ENCODE measurements around the gene ZNF891. TPM values are rescaled to one million over a fixed set of nuclear protein-coding genes. Genes with fewer than 3 reads are reported as not detected.

The ZNF891 gene
- total and polyA plus RNA-seq, 3 donors from 2014 or later, result 1.6 to 7.2 (median 4.8) TPM

DNA sequence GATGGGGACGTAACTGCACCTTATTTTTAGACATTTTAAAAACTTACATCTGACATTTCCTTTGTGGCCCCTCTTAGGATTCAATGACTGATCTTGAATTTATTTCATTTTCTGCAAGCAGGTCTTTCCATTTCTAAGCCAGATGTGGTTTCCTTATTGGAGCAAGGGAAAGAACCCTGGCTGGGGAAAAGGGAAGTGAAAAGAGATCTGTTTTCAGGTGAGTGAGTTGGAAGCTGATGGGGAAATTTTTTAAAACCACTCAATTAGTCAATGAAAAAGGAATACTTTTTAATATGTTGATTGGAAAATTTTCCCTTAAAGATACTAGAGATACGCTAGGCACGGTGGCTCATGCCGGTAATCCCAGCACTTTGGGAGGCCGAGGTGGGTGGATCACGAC lies 46.7 kb downstream of the ZNF891 start:
- Histone ChIP-seq H3K27ac (no peak overlapping the region), H3K36me3 (ENCODE audit: low read depth, missing control alignments) (peaks cover 3% of the 10 kb centered on the region), H3K4me3 (no peak overlapping the region), H3K4me1 (peaks cover 3% of the 10 kb centered on the region), H3K9me3 (no peaks in the 10 kb centered on the region), H3K27me3 (no peaks in the 10 kb centered on the region)
- no peak for TF ChIP-seq POLR2A (IDR thresholded peaks at IDR 0.05)
- intact Hi-C loops (cut with DNase I; ENCODE audit: low total_unique reads), result no loop called here
- 94 to 97% methylated on average over 6 of the region's 6 CpGs for WGBS, 2 donors
- no peak for DNase-seq

GRCh38 chr12:133081159-133081780 lies 48.8 kb downstream of the ZNF891 start:
- Histone ChIP-seq H3K27ac (peak overlapping the region; percentile 97 to 98), H3K36me3 (ENCODE audit: low read depth, missing control alignments) (peaks cover 3% of the 10 kb centered on the region), H3K9me3 (no peaks in the 10 kb centered on the region), H3K4me1 (peaks cover 3% of the 10 kb centered on the region), H3K27me3 (no peaks in the 10 kb centered on the region), H3K4me3 (peak overlapping the region; percentile 70 to 94)
- intact Hi-C loops (cut with DNase I; ENCODE audit: low total_unique reads), result no loop called here
- peak; percentile 22 for DNase-seq
- TF ChIP-seq, protein P1, sequence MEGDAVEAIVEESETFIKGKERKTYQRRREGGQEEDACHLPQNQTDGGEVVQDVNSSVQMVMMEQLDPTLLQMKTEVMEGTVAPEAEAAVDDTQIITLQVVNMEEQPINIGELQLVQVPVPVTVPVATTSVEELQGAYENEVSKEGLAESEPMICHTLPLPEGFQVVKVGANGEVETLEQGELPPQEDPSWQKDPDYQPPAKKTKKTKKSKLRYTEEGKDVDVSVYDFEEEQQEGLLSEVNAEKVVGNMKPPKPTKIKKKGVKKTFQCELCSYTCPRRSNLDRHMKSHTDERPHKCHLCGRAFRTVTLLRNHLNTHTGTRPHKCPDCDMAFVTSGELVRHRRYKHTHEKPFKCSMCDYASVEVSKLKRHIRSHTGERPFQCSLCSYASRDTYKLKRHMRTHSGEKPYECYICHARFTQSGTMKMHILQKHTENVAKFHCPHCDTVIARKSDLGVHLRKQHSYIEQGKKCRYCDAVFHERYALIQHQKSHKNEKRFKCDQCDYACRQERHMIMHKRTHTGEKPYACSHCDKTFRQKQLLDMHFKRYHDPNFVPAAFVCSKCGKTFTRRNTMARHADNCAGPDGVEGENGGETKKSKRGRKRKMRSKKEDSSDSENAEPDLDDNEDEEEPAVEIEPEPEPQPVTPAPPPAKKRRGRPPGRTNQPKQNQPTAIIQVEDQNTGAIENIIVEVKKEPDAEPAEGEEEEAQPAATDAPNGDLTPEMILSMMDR (IDR thresholded peaks at IDR 0.05), result no peak
- no peak for TF ChIP-seq POLR2A (IDR thresholded peaks at IDR 0.05)
- 10 to 21% methylated on average over 17 of the region's 17 CpGs for WGBS, 2 donors

DNA sequence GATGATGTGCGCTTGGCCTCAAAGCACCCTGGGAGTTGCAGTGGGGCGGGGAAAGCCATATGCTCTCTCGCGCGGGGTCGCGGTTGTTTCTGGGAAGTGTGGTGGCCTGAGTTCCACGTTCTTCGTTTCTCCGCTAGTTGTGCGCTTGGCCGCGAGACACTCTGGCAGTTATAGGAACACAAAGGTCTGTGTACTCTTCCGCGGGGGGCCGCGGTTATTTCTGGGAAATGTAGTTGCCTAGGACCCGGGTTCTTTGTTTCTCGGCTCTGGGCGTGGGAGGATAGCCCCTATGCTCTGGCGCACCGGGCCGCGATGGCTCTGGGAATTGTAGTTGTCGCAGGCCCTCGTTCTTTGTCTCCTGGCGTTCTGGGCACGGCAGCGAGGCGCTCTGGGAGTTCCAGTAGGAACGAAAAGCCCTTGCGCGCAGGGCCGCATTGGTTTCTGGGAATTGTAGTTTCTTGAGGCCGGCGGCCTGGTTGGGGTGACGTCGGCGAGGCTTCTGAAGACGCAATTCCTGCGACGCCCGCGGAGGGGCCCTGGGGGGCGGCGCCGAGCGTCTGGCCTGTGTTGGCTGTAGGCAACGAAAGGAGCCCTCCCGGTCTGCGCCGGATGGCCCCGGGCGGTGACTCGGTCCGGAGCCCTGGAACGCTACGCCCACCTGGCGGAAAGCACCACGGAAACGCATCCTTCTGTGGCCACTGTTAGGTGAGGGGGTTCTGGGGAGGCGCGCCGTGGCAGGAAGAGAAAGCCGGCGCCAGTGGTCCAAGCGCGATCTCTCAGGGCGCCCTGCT lies 49.5 kb downstream of the ZNF891 start, which contains the start of gene ZNF140:
ZNF140 (plus strand) TSS at position 556 of the 791 bp plus-strand sequence. CDS start 398 bp downstream, outside the sequence.
- TF ChIP-seq, protein P1 (IDR thresholded peaks at IDR 0.05), result peak in 2 of 3 experiments; percentile 32 to 46
- peak; percentile 57 for TF ChIP-seq POLR2A (IDR thresholded peaks at IDR 0.05)
- WGBS, 2 donors, result 1% methylated on average over 50 to 66 of the region's 69 CpGs
- H3K4me1 ChIP-seq, result peaks cover 3% of the 10 kb centered on the region
- peaks cover 3% of the 10 kb centered on the region for H3K36me3 ChIP-seq (ENCODE audit: low read depth, missing control alignments)
- H3K4me3 ChIP-seq, result peak within 1 kb of the TSS; percentile 70 to 94
- peak within 1 kb of the TSS; percentile 97 to 98 for H3K27ac ChIP-seq
- peak; percentile 98 for DNase-seq
- no peaks in the 10 kb centered on the region for H3K9me3 ChIP-seq
- no peaks in the 10 kb centered on the region for H3K27me3 ChIP-seq
- intact Hi-C loops (cut with DNase I; ENCODE audit: low total_unique reads), result no loop called here

GRCh38 chr12:133080026-133080367 lies 50.1 kb downstream of the ZNF891 start:
- TF ChIP-seq, protein P1 (IDR thresholded peaks at IDR 0.05), result peak in 1 of 3 experiments; percentile 27
- TF ChIP-seq POLR2A (IDR thresholded peaks at IDR 0.05), result no peak
- no peaks in the 10 kb centered on the region for H3K9me3 ChIP-seq
- intact Hi-C loops (cut with DNase I; ENCODE audit: low total_unique reads), result no loop called here
- peak overlapping the region; percentile 70 to 94 for H3K4me3 ChIP-seq
- H3K4me1 ChIP-seq, result peaks cover 3% of the 10 kb centered on the region
- H3K36me3 ChIP-seq (ENCODE audit: low read depth, missing control alignments), result peaks cover 3% of the 10 kb centered on the region
- H3K27ac ChIP-seq, result peak overlapping the region; percentile 97 to 98
- WGBS, 2 donors, result 0 to 1% methylated on average over 4 to 22 of the region's 22 CpGs
- DNase-seq, result peak; percentile 99
- no peaks in the 10 kb centered on the region for H3K27me3 ChIP-seq

DNA sequence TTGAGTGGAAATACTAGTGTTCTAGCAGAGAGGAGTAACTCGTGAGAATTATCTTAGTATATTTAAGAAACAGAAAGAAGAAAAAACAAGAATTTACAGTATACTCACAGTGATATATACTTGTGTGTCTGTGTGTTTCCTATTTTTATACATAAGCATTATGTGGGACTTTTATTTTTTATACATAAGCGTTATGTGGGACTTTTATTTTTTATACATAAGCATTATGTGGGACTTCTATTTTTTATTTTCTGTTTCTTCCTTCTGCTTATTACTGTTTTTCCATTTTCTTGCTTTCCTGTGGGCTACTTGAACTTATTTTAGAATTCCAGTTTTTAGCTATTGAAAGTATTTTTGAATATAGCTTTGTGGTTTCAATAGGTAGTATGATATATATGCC lies 56.2 kb downstream of the ZNF891 start:
- H3K27ac ChIP-seq, result no peak overlapping the region
- no peaks in the 10 kb centered on the region for H3K36me3 ChIP-seq (ENCODE audit: low read depth, missing control alignments)
- intact Hi-C loops (cut with DNase I; ENCODE audit: low total_unique reads), result no loop called here
- DNase-seq, result no peak
- TF ChIP-seq, protein P1 (IDR thresholded peaks at IDR 0.05), result no peak
- no peak overlapping the region for H3K4me3 ChIP-seq
- H3K27me3 ChIP-seq, result no peaks in the 10 kb centered on the region
- H3K9me3 ChIP-seq, result no peaks in the 10 kb centered on the region
- WGBS, 2 donors, result 85 to 87% methylated on average over 2 of the region's 2 CpGs
- H3K4me1 ChIP-seq, result no peaks in the 10 kb centered on the region

Data from testis (tissue), 3 donors.